ENCODE measurements around the gene TOMM5.

The TOMM5 gene

GRCh38 chr9:37620396-37620795 lies 28.0 kb upstream of the TOMM5 start:
- Histone ChIP-seq H3K27ac (no peak overlapping the region), H3K4me1 (ENCODE audit: control insufficient read depth in 1 of 2, insufficient read depth in 1 of 2, low read depth in 1 of 2, low read length in 1 of 2) (peaks cover 3 to 4% of the 10 kb centered on the region in 2 experiments), H3K9me3 (no peaks in the 10 kb centered on the region), H3K4me3 (ENCODE audit: low read depth in 1 of 2, low read length in 1 of 2) (no peak overlapping the region), H3K27me3 (peaks cover 4% of the 10 kb centered on the region), H3K36me3 (no peaks in the 10 kb centered on the region)
- no peak for TF ChIP-seq CTCF (IDR thresholded peaks at IDR 0.05)

GRCh38 chr9:37619806-37620205 lies 27.4 kb upstream of the TOMM5 start:
- Histone ChIP-seq H3K4me3 (ENCODE audit: low read depth in 1 of 2, low read length in 1 of 2) (no peak overlapping the region), H3K4me1 (ENCODE audit: control insufficient read depth in 1 of 2, insufficient read depth in 1 of 2, low read depth in 1 of 2, low read length in 1 of 2) (no peaks in the 10 kb centered on the region), H3K36me3 (no peaks in the 10 kb centered on the region), H3K27me3 (peaks cover 4% of the 10 kb centered on the region), H3K9me3 (no peaks in the 10 kb centered on the region), H3K27ac (no peak overlapping the region)
- TF ChIP-seq CTCF (IDR thresholded peaks at IDR 0.05) = no peak

- H3K27ac ChIP-seq = no peak overlapping the region
Observed at GRCh38 chr9:37618817-37619216, 26.4 kb upstream of the TOMM5 start.

GRCh38 chr9:37617832-37618231 lies 25.4 kb upstream of the TOMM5 start:
- Histone ChIP-seq H3K4me3 (ENCODE audit: low read depth in 1 of 2, low read length in 1 of 2) (no peak overlapping the region), H3K9me3 (no peaks in the 10 kb centered on the region), H3K36me3 (no peaks in the 10 kb centered on the region), H3K4me1 (ENCODE audit: control insufficient read depth in 1 of 2, insufficient read depth in 1 of 2, low read depth in 1 of 2, low read length in 1 of 2) (no peaks in the 10 kb centered on the region), H3K27me3 (peaks cover 21% of the 10 kb centered on the region), H3K27ac (no peak overlapping the region)
- TF ChIP-seq CTCF (IDR thresholded peaks at IDR 0.05) = no peak

More at GRCh38 chr9:37618817-37619216, 26.4 kb upstream of the TOMM5 start:
- Histone ChIP-seq H3K36me3 (no peaks in the 10 kb centered on the region), H3K4me3 (ENCODE audit: low read depth in 1 of 2, low read length in 1 of 2) (no peak overlapping the region), H3K4me1 (ENCODE audit: control insufficient read depth in 1 of 2, insufficient read depth in 1 of 2, low read depth in 1 of 2, low read length in 1 of 2) (no peaks in the 10 kb centered on the region), H3K9me3 (no peaks in the 10 kb centered on the region), H3K27me3 (peaks cover 12% of the 10 kb centered on the region)
- no peak for TF ChIP-seq CTCF (IDR thresholded peaks at IDR 0.05)

GRCh38 chr9:37617161-37617560 lies 24.8 kb upstream of the TOMM5 start:
- TF ChIP-seq CTCF (IDR thresholded peaks at IDR 0.05) = no peak
- no peaks in the 10 kb centered on the region for H3K4me1 ChIP-seq (ENCODE audit: control insufficient read depth in 1 of 2, insufficient read depth in 1 of 2, low read depth in 1 of 2, low read length in 1 of 2)
- peaks cover 25% of the 10 kb centered on the region for H3K27me3 ChIP-seq
- no peaks in the 10 kb centered on the region for H3K9me3 ChIP-seq
- no peak overlapping the region for H3K4me3 ChIP-seq (ENCODE audit: low read depth in 1 of 2, low read length in 1 of 2)
- no peaks in the 10 kb centered on the region for H3K36me3 ChIP-seq
- H3K27ac ChIP-seq = no peak overlapping the region

GRCh38 chr9:37611961-37612360 lies 19.6 kb upstream of the TOMM5 start:
- H3K9me3 ChIP-seq = no peaks in the 10 kb centered on the region
- H3K4me1 ChIP-seq (ENCODE audit: control insufficient read depth in 1 of 2, insufficient read depth in 1 of 2, low read depth in 1 of 2, low read length in 1 of 2) = no peaks in the 10 kb centered on the region
- peaks cover 41% of the 10 kb centered on the region for H3K27me3 ChIP-seq
- no peak overlapping the region for H3K4me3 ChIP-seq (ENCODE audit: low read depth in 1 of 2, low read length in 1 of 2)
- no peaks in the 10 kb centered on the region for H3K36me3 ChIP-seq
- H3K27ac ChIP-seq = no peak overlapping the region
- TF ChIP-seq CTCF (IDR thresholded peaks at IDR 0.05) = no peak
